GM19463 (cell line): ENCODE data around the gene PLB1.

ENCODE experiments used
- ATAC-seq: cut with Tn5 transposase; IDR thresholded peaks from one replicate; pipeline ENCODE4 v1.9.1; 2021; ENCODE audit warnings: mild to moderate bottlenecking, moderate library complexity; ENCODE audit not compliant: unreplicated experiment

The PLB1 gene

DNA sequence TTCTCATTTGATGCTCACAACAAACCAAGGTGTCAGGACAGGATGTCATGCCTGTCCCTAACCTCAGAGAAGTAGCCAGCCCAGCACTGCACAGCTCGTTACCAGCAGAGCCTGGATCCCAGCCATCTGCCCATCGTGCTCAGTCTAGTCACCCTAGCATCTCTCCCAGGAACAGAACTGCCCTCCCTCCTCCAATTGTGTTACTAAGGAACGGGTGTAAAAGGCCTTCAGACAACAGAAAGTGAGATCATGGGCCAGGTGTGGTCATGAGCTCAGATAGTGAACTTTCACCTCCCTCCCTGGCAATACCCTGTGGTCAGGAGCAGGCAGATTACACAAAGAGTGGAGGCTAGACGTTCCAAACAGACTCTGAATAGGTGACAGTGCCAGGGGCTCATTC is 144.0 kb downstream of the PLB1 start:
- ATAC-seq = peak; percentile 80

DNA sequence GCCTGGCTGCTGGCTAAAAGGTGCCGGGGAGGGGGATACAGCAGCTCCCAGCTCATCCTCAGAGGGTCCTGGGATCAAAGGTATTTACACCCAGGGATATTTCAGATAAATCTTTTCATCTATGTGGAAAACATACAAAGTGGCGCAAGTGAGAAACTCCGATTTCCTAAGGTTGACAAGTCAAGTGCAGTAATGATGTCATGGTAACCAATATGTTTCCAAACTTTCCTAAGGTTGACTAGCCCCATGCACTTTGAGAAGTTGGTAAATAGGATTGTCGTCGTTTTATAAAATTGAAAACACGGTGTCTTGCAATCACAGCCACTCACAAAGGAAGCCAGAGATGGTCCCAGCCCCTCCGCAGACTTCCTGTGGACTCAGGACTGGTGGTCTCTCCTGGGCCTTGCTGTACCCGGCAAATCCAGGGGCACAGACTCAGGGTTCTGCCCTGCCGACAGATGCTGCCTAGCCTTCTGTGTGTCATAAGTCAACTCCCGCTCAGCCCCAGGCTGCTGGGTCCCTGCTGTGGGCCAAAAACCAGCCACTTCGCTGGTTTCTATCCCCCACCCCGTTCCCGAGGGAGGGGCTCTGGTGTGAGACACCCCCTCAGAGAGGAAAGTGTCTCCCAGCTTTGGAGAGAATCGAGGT is 144.5 kb downstream of the PLB1 start:
- no peak for ATAC-seq

DNA sequence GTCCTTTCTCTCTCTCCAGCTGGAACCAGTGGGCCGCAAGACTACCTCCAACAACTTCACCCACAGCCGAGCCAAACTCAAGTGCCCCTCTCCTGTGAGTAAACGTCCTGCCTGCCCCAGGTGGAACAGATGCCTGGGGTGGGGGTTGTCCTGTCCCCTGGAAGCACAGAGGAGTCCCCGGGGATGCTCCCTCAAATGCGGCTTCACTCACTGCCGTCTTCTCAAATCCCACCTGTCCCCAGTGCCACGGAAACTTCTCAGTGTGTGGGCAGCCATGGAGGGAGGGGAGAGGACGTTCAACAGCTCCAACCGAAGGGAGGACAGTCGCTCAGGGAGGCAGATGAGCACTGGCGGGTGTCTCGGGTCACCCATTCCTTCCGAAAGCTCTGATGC is 145.0 kb downstream of the PLB1 start:
- ATAC-seq = no peak

DNA sequence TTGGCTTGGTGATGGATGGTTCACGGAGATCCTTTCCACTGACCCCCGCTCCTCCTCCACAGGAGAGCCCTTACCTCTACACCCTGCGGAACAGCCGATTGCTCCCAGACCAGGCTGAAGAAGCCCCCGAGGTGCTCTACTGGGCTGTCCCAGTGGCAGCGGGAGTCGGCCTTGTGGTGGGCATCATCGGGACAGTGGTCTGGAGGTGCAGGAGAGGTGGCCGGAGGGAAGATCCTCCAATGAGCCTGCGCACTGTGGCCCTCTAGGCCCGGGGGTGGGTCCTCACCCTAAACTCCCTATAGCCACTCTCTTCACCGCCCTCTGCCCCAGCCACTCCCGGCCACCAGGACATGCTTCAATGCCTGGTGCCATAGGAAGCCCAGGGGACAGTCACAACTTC is 146.9 kb downstream of the PLB1 start:
- ATAC-seq = no peak

DNA sequence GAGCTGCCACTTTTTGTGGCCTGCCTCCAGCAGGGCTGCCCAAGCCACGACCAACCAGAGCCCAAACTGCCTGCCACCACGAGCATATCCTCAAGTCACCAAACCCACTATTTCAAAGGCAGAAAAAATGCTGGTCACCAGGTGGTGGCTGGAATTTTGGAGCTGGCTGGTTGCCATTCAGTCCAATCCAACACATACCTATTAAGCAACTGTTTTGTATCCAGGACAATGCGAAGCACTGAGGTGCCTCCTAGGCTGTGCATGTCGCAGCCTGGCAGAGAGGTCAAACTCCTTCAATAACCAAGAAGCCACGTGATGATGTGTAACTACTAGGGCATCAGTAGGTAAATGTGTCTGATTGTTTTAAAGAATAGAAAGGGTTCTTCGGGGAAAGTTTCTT is 147.5 kb downstream of the PLB1 start:
- no peak for ATAC-seq

DNA sequence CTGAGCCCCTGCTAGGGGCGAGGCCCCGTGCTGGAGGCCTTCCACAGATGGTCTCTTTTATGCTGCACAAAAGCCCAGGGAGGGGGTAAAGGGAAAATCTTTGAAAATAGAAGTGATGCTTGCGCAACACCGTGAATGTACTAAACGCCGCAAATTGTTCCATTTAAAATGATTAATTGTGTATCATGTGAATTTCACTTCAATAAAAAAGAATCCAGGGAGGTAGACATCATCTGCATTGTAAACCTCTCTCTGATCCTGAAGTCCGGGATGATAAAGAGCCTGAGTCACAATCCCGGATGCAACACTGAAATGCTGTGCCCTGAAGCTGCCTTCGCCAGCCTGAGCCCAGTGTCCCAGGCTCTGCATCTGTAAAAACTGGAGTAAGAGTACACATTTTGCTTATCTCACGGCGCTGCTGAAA is 148.1 kb downstream of the PLB1 start:
- no peak for ATAC-seq

DNA sequence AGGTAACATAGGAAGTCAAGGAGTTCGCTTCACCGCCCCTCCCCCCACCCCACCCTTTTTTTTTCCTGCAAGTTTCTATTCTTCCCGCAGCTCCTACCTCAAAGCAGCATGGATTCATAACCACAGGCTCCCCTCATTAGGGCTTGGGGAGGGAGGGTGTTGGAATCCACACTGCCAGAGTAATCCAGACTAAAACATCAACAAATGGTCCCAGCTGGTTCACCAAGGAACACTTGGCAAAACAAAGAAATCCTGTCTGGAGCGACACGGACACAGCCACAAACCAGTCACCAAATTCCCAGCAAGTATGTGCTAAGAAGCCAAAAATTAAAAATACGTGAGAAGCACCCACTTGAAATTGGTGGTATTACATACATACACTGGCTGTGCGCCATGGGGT is 148.9 kb downstream of the PLB1 start:
- ATAC-seq = no peak

DNA sequence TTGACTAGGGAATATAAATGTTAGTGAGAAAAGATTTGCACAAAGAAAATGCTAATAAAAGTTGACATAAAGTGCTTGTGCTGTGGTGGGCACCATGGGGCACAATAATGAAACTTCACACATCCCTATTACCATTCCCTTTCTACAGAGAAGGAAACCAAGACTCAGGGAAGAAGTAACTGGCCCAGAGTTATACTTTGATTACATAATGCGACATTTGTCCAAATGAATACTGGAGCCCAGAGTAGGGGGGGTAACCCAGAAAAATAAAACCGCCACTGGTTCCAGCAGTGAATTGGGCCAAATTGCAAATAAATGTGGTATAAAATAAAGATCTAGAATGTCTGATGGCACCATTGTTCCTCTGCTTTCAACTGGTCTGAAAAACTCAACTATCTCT is 149.7 kb downstream of the PLB1 start:
- ATAC-seq = no peak

DNA sequence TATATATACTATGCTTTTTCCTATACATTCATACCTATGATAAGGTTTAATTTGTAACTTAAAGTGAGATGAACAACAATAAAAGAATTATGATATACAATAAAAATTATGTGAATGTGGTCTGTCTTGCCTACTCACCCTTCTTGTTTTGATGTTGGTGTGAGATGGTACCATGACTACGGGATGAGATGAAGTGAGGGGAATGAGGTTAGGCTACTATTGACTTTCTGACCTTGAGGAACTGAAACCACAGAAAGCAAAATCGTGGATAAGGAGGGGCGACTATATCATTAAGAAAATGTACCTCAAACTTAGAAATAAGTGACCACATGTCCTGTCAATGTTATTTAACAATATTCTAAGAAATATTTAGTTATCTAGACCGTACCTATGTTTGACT is 151.8 kb downstream of the PLB1 start:
- ATAC-seq = no peak

DNA sequence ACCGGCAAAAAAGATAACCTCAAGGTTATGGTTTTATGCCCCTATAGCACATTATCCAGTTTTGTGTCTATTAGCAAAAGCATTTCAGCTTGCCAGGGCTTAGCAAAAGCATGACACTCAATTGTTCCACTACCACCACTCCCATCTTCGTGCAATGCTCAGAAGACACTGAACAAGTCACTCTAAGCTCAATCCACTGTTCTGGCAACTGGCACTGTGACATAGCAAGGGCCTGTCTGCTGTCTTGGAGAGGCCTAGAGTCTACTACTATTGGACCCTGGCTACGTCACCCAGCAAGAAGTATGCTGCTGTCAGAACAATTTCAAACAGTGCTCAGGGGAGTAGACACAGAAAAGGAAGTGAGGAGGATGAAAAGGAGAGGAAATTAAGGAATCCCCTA is 152.3 kb downstream of the PLB1 start:
- ATAC-seq = no peak

DNA sequence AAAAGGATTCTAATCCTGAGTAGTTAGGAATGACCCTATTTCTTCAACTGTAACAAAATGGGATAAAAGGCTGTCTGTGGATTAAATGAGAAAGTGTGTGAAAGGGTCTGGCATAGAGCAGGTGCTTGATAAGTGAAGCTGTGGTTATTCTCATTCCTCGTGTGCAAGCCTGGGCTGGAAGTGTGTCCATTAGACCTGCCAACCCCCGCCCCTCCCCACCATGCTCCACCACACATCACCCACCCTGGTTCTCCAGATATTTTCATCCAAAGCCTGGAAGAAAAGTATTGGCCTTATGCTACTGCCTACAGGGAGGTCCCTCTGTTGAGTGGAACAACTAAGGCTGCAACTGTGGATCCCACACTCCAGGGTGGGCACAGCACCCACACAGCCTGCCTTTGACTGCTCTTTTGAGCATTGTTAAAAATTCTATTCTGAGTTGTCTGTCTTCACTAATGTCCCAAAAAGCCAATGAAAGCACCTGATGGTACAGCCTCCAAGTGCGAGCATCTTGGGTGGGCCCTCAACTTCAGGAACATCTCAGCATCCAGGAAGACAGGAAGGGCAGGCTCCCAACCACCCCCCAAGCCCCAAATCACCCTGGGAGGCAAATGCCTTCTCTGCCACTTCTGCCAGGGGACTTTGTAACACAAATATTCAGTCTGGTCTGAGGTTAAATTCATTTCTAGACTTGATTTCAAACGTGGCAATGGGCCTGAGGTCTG is 153.0 kb downstream of the PLB1 start:
- ATAC-seq = no peak

DNA sequence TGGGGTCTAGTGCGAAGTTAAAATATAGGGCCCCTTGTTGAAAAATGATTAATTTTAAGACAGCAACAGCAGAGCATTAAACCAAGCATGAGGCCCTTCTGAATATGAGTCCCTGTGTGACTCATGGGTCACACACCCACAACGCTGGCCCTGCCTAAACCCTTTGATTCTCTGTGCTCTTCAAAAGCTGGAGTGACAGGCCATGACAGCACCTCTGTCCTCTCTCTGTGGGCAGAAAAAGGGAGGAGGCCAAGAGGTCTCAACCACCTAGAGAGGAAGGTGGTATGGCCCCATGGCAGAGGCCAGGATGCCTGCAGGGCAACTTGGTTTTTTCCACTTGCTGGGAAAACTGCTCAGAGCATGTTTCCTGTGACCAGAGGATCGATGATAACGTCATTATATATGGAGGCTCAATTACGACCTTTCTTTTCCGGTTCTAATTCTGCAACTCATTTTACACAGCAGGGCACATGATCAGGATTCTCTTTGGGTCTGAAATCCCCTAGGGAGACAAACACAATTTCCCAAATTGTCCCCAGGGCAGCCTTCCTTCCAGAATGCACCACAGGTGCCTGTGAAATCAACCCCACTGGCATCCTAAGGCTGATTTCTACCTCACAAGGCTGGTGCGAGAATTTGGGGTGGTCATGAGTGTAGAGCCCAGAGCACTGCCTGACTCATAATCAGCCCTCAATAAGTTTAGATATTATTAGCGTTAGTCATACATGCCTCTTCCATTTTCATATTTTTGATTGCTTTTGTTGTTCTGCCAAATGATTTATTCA is 153.8 kb downstream of the PLB1 start:
- peak; percentile 72 for ATAC-seq

DNA sequence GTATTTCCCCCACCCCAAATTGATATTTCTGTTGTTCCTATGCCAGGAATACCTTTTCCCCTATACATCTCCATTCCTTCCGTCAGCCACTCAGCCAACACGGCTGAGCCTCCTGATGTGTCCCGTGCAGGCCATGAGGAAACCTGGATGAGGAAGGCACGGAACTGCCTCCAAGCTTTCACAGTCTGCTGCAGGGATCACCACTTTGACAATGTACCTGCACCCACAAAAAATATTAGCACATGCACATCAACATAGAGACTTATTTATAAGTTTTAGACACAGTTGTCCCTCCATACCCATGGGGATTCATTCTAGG is 154.4 kb downstream of the PLB1 start:
- no peak for ATAC-seq

DNA sequence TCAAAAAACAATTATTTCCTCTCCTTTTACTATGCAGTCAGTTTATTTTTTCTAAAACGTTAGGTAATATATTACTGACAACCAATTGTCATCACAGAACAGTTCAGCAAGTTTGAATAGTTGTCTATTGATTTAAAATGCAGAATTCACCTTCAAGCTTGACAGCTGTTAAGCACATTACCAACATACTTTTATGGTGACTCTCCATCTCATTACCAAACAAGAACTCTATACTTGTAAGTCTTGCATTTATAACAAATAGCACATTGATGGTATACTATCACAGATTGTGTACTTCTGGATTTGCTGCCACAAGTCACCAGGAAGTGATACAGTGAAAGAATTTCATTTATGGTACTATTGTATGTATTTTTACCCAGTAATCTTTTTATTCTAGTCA is 156.4 kb downstream of the PLB1 start:
- no peak for ATAC-seq

DNA sequence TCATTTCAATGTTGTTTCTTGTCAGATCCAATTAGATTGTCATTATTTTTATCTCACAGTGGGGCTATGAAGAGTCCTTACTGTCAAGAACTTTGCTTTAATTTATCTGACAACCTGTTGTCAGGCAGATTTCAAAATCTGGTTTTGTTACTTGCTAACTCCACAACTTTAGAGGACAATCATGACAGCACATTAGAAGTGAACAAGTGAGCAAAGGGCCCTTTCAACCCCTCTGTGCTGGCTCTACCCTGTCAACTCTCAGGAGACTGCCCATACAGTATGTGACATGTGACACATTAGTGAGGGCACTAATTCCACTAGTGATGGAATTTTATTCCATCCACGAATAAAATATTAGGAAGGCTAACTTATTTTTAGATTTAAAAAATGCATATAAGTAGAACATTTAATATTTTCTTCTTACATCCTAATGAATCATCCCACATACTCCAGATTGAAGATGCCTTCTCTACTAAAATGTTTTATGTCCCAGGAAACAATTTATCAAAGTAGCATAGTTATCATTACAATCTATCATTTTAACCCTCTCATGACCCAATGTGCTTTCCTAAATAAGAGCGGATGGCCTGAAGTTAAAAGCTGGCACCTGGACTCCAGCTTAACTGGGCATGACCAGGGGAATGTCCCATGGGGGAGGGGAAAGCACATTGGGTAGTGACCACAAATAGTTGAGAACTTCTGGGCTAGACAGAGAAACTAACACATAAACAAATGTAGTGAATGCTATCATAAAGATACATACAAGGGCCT is 158.2 kb downstream of the PLB1 start:
- ATAC-seq = no peak

DNA sequence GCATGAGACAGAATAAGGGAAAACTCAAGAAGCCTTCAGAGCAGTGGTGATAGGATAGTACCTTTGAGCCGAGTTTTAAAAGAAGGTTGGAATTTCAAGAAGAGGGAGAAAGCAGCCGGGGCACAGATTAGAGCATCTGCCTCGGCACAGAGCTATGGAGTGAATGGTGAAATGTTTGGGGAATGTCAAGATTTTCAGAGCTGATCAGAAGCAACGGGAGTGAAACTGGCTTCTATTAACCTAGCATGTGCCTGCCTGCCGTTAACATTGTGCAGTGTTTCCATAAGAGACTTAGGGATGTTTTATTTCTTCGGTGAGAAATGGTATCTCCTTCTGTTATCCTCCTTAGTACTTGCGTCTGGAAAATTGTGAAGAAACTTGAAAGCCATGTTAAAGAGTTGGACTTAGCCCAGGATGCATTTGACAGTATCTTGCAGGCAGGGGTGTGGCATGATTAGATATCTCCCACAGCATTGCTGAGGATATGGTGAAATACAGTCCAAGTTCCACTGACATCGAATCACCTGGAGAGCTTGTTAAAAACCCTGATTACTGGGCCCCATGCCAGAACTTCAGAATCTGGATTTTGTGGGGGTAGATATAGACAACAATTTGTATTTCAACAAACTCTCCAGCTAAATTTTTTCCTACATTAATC is 158.9 kb downstream of the PLB1 start:
- ATAC-seq = no peak

DNA sequence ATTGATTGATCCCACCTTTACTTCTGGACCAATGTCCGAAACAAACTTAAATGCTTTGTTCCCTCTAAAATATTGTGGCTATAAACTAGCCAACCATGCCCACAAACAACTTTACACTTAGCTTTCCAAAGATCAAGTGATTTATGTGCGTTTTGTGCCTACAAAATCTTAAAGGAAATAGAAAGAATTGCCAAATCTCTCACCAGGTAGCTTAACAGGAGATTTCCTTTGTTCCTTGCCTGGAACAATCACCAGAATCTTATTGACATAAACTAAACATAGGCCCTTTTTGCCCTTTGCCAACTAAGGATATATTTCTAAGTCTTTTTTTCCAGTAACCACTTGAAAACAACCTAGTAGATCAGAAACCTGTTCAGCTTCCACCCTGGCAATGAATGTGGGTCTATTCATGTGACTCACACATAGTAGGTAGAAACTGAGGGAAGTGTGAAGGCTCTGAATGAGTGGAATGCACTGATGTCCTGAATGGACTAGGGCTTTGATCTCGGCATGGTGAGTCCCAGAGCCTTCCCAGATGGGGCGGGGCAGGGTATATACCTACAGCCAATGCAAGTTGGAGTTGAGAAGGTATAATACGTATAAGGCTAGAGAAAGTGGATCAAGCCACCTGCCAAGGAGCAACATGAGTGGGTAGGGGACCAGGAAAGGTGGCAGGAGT is 161.2 kb downstream of the PLB1 start:
- no peak for ATAC-seq

DNA sequence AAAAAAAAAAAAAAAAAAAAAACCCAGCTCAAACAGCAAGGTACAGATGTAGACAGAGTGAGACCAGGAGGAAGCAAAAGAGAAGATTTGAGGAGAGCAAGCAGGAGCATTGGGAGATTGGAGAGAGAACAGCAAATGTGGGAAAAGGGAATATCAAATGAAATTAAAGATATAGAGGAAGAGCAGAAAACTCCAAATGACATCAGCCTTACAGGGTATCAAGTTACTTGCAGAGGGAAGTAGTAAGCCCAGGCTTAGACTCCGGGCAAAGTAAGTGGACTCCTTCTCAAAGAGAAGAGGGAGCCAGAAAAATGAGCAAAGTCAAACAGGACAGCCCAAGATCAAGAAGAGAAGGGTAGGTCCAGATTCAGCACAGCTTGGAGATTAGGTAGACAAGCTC is 162.5 kb downstream of the PLB1 start:
- no peak for ATAC-seq

DNA sequence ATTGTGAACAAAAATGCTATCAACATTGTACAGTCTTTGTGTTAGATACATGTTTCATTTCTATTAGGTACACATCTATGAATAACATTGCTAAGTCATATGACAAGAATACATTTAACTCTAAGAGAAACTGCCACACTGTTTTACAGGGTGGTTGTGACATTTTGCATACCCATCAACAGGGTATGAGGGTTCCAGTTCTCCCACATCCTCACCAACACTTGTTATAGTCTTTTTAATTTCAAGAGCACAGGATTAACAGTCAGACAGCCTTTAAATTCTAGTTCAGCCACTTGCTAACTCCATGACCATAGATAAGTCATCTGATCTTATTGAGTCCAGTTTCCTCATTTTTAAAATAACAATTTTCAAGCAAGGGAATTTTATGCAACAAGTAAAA is 163.3 kb downstream of the PLB1 start:
- ATAC-seq = no peak

DNA sequence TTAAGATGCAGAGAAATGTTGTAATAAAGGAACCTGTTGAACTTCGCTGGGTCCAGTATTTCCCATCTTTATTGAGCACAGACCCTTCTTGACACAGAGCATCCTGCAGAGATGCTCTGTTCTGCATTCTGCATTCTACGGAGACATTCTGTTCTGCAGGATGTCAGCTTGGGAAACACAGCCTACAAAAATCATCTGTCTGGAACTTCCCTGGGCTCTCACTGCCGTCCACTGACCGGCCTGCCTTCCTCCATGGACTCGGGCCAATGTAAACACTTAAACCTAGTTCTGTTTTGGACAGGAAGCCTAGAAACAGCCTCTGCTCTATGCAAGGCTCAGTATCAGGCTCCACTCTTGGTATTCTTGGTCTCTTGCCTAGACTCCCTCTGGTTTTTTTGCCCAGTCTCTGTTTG is 165.7 kb downstream of the PLB1 start:
- no peak for ATAC-seq
